ENCODE data around the gene NHS.
"Not testable (repeated sequence)": the region's sequence is repeated elsewhere in the genome, so short reads cannot be mapped to it uniquely, and the experiment has no call there.

The NHS gene

DNA sequence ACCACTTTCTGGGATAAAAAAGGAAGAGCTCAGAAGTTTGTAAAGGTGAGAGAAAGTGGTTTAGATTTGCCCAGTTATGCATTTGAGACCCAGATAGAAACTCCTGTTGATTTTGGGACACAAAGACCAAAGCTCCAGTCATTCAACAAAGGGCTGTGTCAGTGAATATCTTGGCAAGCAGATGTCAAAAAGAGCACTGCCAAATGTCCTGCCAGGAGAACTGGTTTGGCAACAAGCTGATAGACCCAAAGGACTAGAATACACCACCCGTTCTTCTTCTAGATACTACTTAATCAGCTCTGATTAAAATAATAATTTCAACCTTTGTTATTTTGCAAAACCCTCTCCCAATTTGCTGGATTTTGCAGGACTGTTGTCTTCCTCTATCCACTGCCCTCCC lies 121.4 kb downstream of the NHS start:
- no peak for DNase-seq (ENCODE audit: low read depth)

- no peak for DNase-seq (ENCODE audit: low read depth)
Measured at GRCh38 chrX:17497193-17497592, 122.2 kb downstream of the NHS start.

- DNase-seq (ENCODE audit: low read depth), result no peak
Measured at GRCh38 chrX:17499512-17499911, 124.5 kb downstream of the NHS start.

DNA sequence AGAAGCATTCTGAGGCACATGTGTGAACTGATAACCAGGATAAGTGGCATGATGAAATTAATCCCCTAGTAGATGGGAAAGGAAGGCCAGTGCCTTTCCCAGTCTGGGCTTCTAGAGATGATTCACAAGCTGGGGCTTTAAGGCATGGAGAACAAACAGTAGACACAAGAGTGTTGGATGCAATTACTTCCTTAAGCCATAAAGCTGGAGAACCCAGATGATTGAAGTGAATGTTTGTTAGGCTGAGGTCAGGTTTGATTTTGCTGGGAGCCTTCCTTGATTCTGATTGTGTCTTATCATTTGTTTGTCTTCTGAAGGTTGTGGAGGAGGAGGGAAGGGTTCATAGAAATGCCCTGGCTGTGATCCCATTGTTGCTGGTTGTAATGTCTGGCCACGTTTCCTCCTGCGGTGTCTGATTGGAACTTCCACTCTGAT lies 125.2 kb downstream of the NHS start:
- no peak for DNase-seq (ENCODE audit: low read depth)

- no peak for DNase-seq (ENCODE audit: low read depth)
Measured at GRCh38 chrX:17501746-17502145, 126.7 kb downstream of the NHS start.

DNA sequence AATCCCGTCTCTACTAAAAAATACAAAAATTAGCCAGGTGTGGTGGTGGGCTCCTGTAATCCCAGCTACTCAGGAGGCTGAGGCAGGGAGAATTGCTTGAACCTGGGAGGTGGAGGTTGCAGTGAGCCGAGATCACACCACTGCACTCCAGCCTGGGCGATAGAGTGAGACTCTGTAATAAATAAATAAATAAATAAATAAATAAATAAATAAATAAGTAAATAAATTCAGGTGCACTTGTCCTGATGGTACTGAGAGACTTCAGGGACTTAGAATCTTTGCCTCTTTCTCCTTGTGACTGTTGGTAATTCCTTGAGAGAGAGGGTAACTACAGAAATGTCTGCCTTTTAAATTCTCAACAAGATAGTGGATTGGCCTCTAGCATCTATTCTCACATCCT lies 131.4 kb downstream of the NHS start:
- not testable (repeated sequence) for DNase-seq (ENCODE audit: low read depth)

- DNase-seq (ENCODE audit: low read depth), result no peak
Measured at GRCh38 chrX:17511556-17511955, 136.6 kb downstream of the NHS start.

DNA sequence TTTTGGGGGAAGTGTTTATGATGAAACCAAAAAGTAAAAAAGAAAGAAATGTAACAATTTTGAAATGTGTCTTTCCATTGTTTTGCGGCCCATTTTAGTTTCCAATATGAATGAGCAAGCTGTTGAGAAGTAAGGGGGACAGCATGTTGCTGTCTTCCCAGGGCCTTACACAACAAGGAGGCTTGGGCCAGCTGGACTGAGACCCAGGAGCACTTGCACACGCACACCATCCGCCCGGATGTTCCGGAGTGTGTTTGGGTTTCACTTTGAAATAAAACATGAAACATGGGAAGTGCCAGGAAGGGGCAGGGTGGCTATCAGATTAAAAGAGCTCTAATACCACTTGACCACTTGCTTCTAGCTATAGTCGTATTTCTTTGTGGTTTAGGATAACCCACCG lies 144.4 kb downstream of the NHS start:
- DNase-seq (ENCODE audit: low read depth), result no peak

GRCh38 chrX:17520016-17520615 lies 145.1 kb downstream of the NHS start:
- DNase-seq (ENCODE audit: low read depth), result no peak

DNA sequence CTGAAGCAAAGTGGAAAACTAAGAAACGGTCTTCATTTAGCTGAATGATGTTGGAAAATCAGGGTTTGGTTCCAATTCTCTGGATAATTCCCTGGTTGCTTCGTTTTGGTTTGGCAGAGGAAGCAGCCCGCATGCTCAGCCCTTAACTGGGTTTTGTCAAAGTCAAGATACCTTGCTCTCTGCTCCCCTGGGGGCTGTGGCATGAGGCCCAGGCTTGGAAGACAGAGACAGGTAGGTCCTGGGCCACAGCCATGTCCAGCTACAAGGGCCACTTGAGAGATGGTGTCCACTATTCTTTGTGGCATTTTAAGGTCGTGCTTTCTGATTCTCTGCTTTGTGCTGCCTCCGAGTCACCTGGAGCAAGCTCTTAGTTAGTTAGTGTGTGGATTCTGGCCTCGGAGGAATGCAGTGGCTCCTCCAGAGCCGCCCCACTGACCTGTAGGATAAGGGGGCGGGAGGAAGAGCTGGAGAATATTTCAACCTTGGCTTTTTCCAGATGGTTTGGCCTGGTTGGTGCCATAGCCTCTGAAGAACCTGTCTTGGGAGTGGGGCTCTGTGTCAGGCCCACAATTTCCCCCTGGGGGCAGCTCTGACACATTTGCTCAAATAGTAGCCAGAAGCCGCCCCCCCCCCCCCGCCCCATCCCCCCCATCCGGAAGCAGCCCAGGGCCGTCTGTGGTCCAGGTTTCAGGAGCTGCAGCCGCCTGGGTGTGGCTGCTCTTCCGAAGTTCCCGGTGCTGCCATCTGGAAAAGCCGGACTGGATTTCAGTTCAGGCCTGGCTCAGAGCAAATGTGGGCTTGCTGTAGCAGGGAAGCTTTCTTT lies 147.1 kb downstream of the NHS start:
- no peak for DNase-seq (ENCODE audit: low read depth)

DNA sequence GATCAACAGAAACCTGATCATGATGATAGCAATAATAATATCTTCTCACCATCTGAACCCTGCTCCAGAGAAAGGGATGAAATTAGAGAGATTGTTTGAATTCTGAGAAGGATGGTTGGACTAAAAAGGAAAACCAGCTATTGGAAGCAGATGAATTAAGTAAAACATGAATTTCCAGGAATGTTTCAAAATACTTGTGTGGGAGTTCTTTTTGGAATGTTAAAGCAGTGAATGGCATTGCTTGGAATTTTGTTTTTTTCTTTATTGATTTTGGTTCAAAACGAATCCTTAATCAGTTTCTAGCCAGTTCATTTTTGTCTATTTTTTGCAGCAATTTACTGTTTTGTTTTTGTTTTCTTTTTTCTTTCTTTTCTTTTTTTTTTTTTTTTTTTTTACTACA lies 150.3 kb downstream of the NHS start:
- DNase-seq (ENCODE audit: low read depth), result no peak

- no peak for DNase-seq (ENCODE audit: low read depth)
Measured at GRCh38 chrX:17525762-17526555, 151.0 kb downstream of the NHS start.

GRCh38 chrX:17527135-17527701 lies 152.2 kb downstream of the NHS start:
- DNase-seq (ENCODE audit: low read depth), result no peak

GRCh38 chrX:17527922-17528321 lies 152.9 kb downstream of the NHS start:
- DNase-seq (ENCODE audit: low read depth), result no peak

- DNase-seq (ENCODE audit: low read depth), result no peak
Measured at GRCh38 chrX:17529151-17529745, 154.2 kb downstream of the NHS start.

DNA sequence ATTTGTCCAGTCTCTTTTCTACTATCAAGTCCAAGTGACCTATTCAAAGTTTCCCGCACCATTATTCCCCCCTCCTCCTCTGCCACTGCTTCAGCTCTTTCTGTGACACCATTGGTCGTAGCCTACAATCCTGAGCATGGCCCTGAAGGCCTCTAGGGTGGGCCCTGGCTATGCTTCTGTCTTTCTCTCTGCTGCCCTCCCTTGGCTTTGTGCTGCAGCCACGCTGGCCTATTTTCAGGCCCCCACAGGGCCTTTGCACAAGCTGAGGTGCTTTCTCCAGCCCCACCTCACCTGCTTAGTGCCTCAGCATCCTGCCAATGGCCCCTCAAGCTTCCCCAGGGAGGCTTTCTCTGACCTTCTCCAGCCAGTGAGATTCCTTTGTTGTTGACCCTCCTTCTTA lies 156.5 kb downstream of the NHS start:
- DNase-seq (ENCODE audit: low read depth), result no peak

GRCh38 chrX:17535229-17535628 lies 160.2 kb downstream of the NHS start:
- DNase-seq (ENCODE audit: low read depth), result peak; percentile 13

GRCh38 chrX:17537723-17538243 lies 162.8 kb downstream of the NHS start:
- no peak for DNase-seq (ENCODE audit: low read depth)

DNA sequence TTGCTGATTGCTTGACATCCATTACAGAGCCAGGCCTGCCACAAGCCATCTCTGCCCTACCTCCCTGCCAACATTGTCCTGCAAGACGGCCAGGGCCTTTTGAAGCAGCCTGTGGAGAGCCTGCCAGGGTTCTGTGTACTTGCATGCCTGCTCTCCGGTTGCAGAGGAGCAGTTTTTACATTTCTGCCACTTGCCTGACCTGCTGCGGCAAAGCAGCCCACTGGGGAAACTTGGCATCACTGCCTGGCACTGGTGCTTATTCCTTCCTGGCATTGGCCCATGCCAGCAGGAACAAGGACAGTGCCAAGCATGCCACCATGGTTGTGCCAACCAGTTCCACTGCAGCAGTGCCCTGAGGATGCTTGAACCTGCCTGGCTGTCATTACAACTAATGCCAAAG lies 167.1 kb downstream of the NHS start:
- DNase-seq (ENCODE audit: low read depth), result no peak

- DNase-seq (ENCODE audit: low read depth), result no peak
Measured at GRCh38 chrX:17544821-17545220, 169.8 kb downstream of the NHS start.

DNA sequence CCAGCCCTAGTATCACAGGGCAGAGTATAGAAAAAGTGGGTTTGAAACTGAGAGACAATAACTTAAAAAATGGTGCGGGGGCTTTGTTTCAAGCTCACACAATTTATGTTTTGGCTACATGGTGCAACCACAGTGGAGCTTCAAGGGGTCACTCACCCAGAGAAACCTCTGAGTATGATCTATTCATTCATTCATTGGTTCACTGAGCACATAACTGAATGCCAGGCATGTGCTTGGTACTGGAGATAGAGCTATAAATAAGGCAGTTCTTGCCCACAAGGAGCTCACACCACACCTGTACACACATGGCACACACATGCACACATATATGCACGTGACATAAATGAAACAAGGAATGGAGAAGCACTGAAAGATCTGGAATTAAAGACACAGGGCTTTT lies 171.4 kb downstream of the NHS start:
- DNase-seq (ENCODE audit: low read depth), result no peak

DNA sequence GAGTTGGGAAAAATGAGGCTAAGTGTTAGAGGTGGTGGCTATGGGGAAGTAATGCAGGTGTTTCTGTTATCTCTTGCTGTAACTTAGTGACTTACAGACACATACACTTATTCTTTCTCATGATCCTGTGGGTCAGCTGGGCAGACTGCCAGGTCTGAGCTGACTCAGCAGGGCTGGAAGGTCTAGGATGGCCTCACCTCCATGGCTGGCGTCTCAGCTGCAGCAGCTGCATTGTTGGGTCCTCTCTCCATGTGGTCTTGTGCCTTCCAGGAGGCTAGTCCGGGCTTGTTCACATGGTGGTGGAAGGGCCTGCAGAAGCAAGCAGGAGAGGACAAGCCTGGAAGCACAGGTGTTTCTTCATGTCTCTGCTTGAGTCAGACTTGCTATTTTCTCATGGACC lies 172.7 kb downstream of the NHS start:
- DNase-seq (ENCODE audit: low read depth), result no peak

All from activated T-cell treated with anti-CD3 and anti-CD28 coated beads for 24 hours (primary cell).